GM19452 (cell line): ENCODE data around the gene PCTP.
A peak's percentile ranks its signal among the peaks of the same experiment; 100 is the strongest.

Experiments used
- ATAC-seq: cut with Tn5 transposase; IDR thresholded peaks from one replicate; pipeline ENCODE4 v1.9.1; 2021; ENCODE audit not compliant: unreplicated experiment

Gene PCTP

DNA sequence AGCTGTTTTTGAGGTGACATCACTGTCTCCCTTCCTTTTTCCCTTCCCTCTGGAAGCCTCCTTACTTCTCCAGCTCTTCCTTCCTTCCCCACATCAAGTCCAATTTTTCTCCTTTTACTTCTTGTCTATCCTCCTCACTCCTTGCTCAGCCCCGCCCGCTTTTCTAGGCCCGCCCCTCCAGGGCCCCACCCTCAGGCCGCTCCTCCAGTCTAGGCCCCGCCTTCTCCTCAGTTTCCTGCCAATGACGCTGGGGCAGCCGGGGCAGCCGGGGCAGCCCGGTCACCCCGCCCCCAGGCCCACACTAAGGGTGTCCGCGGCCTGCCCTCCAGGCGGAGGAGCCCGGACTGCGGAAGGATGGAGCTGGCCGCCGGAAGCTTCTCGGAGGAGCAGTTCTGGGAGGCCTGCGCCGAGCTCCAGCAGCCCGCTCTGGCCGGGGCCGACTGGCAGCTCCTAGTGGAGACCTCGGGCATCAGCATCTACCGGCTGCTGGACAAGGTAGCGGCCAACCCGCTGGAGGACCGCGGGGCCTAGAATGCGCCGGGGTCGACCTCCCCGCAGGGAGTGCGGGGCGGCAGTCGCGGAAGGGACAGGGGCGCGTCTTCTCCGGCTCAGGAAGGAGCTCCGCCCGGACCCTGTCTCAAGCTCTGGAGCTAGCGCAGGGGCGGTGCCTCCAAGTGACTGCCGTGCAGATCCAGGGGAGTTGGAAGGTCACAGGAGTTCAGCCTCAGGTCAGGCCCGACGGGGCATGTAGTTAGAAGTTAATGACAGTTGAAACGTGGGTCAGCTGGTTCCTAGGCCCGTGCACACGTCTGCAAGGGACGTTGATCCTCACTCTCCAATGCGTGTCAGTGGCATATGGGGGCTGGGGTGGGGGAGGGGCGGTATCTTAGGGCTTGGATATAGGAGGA is at the start of gene PCTP:
PCTP (plus strand) TSS at position 302 of the 908 bp plus-strand sequence; CDS start at position 355, 53 bp downstream.
- peak; percentile 99 for ATAC-seq

GRCh38 chr17:55702150-55702549 is 48.7 kb upstream of the PCTP start:
- no peak for ATAC-seq

DNA sequence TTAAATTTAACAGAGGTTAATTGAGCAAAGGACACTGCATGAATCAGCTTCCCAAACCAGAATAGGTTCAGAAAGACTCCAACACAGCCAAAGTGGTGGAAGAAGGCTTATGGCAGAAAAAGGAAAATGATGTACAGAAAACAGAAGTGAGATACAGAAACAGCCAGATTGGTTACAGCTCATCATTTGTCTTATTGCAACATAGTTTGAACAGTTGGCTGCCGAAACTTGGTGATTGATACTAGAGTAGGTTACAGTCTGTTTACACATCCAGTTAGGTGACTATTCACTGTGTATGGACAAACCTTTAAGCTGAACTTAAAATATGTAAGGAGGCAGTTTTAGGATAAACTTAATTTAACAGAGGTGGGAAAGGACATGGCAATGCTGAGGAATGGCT is 46.5 kb upstream of the PCTP start:
- no peak for ATAC-seq

GRCh38 chr17:55705847-55706246 is 45.0 kb upstream of the PCTP start:
- ATAC-seq: peak; percentile 73

DNA sequence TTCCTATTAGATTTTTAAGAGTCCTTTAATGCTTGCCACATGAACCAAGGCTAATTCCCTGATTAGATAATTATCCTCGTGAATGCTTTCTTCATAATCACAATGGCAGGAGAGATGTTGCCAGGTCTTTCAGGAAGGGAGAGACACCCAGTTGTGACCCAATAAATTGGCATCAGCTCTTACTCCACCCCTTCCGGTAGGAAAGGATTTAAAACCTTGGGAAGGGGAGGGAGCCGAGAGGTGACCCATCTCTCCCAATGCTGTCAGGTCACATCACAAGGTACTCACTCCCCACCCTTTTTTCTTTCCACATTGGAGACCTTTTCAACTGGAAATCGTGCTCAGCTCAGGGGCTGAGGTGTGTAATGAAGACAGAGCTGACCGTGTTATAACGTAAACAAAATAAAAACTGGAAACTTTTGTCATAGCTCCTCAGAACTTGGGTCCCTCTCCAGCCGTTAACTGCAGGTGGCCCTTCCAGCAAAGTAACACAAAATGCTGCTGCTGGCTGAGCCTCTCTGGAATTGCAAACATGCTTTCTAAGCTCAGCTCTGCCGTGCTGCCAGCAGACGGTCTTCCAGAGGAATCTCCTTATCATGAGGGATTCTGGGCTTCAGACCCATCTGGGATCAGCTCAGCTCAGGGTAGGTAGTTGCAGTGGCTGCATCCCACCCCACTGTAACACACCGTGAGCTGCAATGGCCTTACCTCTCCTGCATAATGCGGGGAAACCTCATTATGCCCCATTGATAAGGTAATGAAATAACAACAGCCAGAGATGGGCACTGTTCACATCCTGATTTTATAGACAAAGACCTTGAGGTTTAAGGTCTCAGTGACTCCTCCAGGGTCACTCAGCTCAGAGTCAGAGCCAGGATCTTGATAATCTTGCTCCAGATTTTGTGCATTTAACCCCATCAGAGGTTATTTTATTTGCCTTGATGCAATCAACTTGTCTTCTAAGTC is 43.8 kb upstream of the PCTP start:
- ATAC-seq: no peak

- ATAC-seq: no peak
Observed at GRCh38 chr17:55708175-55708974, 42.5 kb upstream of the PCTP start.

DNA sequence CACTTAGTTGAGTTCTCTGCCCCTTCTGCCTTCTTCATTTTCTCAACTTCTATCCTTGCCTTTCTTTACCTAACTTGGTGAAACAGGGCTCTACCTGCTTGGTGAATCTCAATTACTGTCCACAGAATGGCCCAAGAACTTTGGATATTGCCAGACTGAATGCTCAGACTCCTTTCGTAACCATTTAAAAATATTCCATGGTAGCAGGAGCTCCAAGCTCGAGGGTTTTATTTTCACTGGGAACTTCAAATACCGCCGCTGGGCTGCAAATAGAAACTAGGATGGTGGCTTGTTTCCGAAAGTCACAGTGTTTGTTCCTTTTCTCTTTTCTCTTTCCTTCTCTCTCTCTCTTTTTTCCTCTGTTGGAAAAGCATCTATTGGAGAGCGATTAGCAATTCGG is 41.4 kb upstream of the PCTP start:
- ATAC-seq: no peak

- no peak for ATAC-seq
Observed at GRCh38 chr17:55709984-55710383, 40.9 kb upstream of the PCTP start.

- no peak for ATAC-seq
Observed at GRCh38 chr17:55710410-55710809, 40.4 kb upstream of the PCTP start.

GRCh38 chr17:55710829-55711496 is 39.9 kb upstream of the PCTP start:
- ATAC-seq: no peak

GRCh38 chr17:55717432-55717831 is 33.4 kb upstream of the PCTP start:
- no peak for ATAC-seq

DNA sequence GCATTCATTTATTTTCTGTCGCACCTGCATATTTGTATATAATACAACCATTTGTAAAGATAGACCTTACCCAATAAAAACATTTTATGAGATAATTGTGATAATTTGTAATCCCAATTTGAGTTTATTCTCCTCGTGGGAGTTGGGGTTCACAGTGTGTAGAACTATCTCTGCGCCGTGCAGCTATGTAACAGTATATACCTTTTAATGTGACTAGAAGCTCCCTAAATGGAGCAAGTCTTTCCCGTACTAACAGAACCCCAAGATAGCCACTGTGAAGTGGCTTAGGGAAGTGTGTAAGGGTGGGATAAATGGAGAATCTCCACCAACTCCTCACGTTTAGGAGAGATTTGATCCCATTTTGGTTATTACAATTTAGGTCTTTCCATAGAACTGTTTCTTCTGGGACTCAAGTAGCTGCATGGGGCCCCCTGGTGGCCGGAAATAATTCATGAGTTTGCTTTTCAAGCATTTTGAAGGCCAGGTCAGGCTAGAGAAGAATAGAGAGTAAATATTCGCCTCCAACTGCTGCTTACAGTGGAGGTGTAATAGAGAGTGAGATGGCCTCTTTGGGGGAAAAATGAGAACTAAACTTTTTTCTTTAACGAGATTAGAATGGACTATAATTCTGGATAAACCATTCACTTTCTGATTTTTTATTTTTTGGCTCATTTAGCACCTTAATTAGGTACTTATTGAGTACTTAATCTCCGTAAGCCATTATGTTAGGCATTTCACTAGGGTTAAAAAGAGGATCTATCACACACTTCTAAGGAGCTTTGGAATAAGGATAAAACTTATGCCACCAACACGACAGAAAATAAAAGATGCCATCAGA is 32.7 kb upstream of the PCTP start:
- ATAC-seq: no peak

DNA sequence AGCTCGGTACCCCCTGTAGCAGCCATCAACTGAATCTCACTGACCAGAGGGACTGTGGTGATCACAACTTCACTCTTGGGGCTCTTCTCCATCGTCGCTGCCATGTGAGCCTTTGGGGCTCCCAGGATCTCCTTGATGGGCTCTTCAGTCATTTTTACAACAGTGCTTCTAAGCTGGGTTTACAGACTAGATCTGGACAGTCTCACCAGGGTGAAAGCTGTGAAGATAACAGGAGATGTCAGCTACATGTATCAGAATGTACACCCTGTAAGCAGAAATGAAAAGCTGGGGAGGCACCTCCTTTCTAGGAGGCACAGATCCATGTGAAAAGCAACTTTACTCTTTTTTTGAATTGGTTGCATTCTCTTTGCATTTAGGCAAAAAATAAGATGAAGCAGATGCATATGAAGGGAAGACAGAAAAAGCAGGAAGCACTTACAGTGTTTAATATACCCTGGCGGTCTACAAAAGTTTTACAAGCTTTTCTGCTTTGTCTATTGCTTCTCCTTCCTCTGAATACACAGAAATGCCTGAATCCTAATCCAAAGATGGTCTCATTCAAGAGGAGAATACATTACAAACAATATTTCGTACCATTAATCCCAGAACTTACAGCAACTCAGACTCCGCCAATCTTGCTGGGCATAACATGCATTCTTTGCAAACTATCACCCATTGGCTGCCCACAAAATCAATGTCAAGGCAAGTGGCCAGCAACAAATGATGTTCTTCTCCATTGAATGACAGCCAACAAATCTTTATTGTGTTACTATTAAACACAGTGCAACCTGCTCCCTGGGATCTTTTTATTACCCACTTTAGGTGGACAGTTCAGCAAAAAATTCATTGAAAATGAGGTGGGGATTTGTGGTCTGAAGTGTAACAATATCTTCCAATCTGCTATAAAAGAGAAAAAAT is 29.7 kb upstream of the PCTP start:
- ATAC-seq: no peak

DNA sequence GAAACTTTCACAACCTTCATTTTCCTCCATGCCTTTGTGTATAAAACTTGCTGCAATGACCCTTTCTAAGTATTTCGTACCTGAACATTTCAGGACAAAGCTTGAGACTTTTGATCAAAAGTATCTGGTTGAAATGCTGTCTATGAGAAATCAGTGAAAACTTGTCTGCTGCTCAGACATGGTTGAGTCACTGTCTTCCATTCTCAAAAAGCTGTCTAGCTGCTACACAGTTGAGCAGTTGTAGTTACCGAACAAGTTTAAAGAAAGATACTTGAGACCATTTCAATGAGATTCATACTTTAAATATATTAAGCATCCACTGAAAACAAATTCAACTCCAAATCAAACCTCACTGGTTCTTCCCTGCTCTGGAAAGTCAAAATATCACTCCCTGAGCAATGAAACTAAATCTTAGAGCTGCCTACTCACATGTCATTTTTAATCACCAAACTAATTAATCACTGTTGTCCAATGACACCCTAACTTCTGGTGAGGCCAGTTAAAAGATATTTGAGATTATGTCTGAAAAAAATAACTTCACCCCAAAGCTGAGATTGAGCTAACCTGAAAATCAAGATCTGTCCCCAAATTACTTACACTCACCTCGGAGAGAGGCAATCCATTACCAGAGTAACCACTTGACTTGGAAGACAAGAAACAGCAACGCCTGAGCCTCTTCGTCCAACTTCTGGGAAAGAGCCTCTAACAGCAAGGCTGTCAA is 28.7 kb upstream of the PCTP start:
- no peak for ATAC-seq

DNA sequence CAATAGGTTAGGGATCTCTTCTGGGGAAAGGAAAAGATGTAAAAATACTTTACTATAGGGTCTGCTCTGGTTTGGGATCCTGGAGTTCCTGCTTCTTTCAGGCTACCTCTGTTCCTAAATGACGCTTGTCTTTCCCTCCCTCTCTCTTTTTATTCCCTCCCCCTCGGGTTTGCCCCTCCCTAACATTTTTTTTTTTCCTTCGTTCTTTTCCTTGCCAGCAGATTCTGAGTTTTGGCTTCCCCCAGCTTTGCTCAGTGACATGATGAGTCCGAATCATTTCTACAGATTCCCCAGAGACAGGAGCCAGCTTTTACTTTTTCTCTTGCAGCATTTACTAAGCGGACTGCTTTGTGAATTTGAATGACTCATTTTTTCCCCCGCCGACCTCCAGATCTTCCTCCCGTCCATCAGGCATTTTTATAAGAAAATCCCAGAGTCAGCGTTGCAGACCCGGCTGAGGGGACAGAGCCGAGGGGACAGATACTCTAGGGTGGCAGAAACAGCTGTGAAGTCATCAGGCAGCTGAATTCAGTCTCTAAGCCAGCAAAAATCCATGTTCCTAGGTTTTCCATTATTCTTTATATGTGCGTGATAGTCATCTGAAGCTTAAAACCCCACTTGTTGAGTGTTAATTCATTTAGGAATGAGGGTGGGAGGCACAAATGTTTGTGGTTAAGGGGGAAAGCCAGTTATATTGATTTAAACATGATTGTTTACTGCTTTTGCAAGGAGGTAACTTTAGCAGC is 27.9 kb upstream of the PCTP start, which contains the start of gene TMEM100:
TMEM100 (minus strand) TSS at position 123 of the 746 bp plus-strand sequence. CDS start 1,794 bp downstream, outside the sequence.
- ATAC-seq: no peak

DNA sequence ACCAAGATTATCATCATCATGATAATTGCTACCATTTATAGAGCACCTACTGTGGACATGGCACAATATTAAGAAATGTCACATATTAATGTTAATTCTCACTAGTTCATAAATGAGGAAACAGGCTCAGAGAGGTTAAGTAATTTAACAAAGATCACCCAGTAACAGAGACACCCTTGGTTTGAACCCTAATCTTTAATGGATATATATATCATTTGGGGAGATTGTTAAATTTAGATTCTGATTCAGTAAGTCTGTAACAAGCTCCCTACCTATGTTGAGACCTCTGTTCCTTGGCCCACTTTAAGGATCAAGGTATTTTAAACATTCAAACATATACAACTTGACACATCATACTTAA is 27.4 kb upstream of the PCTP start:
- no peak for ATAC-seq

- no peak for ATAC-seq
Observed at GRCh38 chr17:55726440-55726839, 24.4 kb upstream of the PCTP start.
